Astrocyte of the spinal cord (primary cell): ENCODE measurements around the gene POMT1.

Source experiments
- DNase-seq: peaks from one replicate; pipeline ENCODE4 v3.0.0; 2011; ENCODE audit warnings: low read depth, low spot score
- H3K4me3 ChIP-seq: 2 replicates; pipeline ENCODE4 v1.5.1; 2011; ENCODE audit warnings: low read depth, mild to moderate bottlenecking, low read length, moderate library complexity
- in situ Hi-C: cut with HindIII; loops from 2 replicates; pipeline ENCODE4 v1.10.0; 2017; ENCODE audit warnings: low sequenced_read_pairs
- TF ChIP-seq, protein P1 (sequence below): IDR thresholded peaks from 2 replicates; pipeline ENCODE4 v1.5.1; 2012; ENCODE audit warnings: low read depth, mild to moderate bottlenecking, low read length, inconsistent platforms

POMT1 gene

DNA sequence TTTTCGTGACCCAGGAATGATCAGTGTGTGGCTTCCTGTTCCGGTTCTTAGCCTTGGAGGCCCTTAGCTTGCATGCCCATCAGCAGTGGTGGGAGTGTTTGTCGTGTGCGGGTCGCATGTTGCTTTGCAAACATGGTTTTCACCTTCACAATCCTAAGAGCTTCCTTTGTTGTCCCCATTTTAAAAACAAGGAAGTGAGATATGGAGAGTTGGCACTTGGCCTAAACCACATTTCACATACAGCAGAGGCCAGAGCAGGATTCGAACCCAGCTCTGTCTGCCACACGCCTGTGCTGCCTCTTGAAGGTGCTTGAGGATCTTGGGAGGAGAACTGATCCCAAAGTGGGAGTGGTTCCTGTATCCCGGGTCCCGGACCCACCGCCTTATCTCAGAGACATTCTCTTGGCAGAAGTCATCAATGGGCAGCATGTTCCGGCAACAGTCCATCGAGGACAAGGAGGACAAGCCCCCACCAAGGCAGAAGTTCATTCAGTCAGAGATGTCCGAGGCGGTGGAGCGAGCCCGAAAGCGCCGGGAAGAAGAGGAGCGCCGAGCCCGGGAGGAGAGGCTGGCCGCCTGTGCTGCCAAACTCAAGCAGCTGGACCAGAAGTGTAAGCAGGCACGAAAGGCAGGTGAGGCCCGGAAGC lies 38.2 kb upstream of the POMT1 start:
- no peak for DNase-seq
- in situ Hi-C loops = no loop called here
- H3K4me3 ChIP-seq = no peak overlapping the region
- TF ChIP-seq, protein P1, sequence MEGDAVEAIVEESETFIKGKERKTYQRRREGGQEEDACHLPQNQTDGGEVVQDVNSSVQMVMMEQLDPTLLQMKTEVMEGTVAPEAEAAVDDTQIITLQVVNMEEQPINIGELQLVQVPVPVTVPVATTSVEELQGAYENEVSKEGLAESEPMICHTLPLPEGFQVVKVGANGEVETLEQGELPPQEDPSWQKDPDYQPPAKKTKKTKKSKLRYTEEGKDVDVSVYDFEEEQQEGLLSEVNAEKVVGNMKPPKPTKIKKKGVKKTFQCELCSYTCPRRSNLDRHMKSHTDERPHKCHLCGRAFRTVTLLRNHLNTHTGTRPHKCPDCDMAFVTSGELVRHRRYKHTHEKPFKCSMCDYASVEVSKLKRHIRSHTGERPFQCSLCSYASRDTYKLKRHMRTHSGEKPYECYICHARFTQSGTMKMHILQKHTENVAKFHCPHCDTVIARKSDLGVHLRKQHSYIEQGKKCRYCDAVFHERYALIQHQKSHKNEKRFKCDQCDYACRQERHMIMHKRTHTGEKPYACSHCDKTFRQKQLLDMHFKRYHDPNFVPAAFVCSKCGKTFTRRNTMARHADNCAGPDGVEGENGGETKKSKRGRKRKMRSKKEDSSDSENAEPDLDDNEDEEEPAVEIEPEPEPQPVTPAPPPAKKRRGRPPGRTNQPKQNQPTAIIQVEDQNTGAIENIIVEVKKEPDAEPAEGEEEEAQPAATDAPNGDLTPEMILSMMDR = no peak

DNA sequence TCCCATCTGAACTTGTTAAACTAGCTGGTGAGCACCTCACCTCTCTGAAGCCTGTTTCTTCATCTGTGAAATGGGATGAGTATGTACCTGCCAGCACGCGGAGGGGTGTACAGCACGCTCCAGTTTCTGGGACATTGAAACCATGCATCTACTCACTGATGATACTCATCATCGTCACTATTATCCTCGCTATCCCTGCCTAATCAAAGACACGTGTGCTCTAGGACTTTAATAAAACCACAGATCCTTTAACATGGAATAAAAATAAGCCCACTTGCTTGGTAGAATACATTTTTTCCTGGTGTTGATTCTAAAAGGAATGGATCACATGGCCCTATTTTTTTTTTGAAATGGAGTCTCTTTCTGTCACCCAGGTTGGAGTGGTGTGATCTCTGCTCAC lies 37.3 kb upstream of the POMT1 start:
- no peak overlapping the region for H3K4me3 ChIP-seq
- TF ChIP-seq, protein P1 = no peak
- in situ Hi-C loops = no loop called here
- no peak for DNase-seq

DNA sequence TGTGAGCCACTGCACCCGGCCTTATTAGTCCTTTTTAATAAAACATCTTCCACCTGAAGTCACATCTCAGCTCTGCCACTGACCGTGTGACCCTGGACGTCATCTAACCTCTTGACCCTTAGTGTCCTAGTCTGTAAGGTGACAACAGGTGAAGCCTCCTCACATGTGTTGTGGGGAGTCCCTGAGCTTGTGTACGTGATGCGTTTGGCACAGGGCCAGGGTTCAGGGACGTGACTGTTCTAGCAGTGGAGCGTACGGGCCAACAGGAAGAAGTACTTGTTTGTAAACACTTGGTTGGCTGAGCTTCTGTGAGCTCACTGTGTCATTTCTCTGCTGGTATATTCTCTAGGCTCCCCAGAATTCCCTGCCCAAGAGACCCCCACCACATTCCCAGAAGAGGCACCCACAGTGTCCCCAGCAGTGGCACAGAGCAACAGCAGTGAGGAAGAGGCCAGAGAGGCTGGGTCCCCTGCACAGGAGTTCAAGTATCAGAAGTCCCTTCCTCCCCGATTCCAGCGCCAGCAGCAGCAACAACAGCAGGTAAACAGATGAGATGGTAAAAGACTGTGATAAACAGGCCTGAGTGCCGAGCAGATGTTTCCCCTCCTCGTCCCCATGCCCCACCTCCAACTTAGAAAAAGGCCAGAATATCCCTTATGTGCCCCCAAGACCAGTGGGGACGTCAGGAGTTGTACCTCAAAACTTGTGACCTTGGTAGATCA lies 35.3 kb upstream of the POMT1 start:
- DNase-seq = no peak
- in situ Hi-C loops = no loop called here
- TF ChIP-seq, protein P1 = no peak
- no peak overlapping the region for H3K4me3 ChIP-seq

DNA sequence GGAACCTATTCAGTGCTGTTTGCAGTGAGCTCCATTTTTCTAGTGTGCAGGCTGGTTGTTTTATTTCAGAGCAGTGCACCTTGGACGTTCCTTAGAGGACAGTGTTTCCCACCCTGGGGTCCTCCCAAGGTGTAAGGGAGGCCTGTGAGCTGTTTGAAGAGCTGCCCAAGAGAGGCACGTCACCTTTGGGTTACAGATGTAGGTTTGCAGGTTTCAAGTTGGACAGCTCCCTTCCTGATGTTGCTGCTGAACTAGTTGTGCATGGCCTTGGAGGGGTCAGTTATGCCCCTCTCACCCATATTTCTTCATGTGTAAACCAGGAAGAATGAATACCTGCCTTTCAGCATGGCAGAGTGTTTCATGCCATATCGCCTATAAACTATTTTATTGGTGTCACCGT lies 34.7 kb upstream of the POMT1 start:
- TF ChIP-seq, protein P1 = no peak
- in situ Hi-C loops = no loop called here
- no peak overlapping the region for H3K4me3 ChIP-seq
- DNase-seq = no peak

DNA sequence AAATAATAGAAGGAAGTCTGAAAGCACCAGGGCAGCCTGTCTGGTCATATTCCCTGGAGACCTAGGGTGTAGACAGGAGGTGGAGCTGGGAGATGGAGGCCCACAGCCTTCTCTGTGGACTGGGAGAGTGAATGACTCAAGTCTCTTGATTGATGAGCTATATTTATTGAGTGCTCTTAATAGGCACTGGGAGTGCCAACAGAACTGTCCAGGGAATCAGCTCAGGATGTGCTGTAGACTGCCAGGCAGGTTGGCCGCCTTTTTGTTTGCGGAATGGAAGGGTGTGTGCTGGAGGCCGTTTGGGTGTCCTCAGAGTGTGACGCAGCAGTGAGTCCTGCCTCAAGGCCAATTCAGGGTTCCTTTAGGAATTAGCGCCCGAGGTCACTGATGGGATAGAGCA lies 33.4 kb upstream of the POMT1 start:
- H3K4me3 ChIP-seq = no peak overlapping the region
- in situ Hi-C loops = no loop called here
- no peak for DNase-seq
- TF ChIP-seq, protein P1 = no peak

DNA sequence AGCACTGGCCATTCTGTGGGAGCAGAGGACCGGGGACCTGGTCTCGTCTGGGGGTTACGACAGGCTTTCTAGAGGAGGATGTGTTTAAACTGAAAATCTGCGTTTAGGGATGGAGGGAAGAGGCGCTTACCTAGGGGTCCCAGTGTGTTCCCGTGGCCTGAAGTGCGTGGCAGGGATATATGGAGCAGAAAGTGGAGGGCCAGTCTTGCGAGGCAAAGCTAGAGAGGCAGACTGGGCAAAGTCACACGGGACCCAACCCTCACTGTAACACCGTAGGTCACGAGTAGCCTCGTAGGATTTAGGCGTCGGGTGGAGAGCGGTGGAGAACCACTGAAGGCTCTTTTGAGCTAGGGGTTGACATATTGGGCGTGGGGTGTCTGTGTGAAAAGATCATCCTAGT lies 32.8 kb upstream of the POMT1 start:
- TF ChIP-seq, protein P1 = no peak
- H3K4me3 ChIP-seq = no peak overlapping the region
- in situ Hi-C loops = no loop called here
- no peak for DNase-seq
